Kidney capillary endothelial cell (primary cell): Measurements from ENCODE around the gene KCNIP3.

Source experiments
- DNase-seq: peaks from one replicate; pipeline ENCODE4 v3.0.0-alpha.2; 2018; ENCODE audit warnings: low spot score

Gene KCNIP3

GRCh38 chr2:95329891-95330793 is 33.0 kb downstream of the KCNIP3 start:
- no peak for DNase-seq

- DNase-seq, result no peak
These were observed 33.7 kb downstream of the KCNIP3 start for GRCh38 chr2:95330794-95331338.

DNA sequence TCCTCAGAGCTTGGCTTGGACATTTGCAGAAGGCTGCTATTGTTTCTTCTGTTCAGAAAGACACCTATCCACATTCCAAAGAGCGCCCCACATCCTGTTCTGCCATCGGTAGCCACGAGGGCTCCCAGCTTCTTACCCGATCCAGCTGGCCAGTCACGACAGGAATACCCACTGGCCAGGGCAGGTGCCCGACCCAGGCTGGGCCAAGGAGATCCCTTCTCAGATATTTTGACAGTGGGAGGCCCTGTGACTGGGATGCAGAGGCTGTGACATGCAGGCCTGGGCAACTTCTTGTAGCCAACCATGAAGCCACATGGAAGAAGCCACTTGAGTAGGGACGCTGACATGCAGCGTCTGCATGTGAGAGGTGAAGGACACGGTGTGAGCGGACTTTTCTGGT is 34.5 kb downstream of the KCNIP3 start:
- DNase-seq, result no peak

GRCh38 chr2:95332036-95332435 is 34.9 kb downstream of the KCNIP3 start:
- DNase-seq, result no peak

DNA sequence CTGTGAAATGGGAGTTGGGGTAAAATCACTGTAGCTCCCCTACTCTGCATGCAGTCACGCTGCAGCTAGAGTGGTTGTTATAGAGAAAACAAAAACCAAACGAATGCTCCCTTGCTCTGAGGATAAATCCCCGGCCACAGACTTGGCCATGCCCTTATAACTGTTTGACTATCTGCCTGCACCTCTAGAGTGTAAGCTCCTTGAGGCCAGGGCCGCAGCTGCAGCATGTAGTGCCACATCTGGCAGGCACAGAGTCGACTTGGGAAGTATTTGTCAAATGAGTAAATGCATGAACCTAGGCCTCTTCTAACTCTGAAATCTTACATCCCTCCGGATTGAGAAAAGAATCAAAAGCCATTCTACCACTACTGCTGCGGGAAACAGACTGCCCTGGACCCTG is 35.9 kb downstream of the KCNIP3 start:
- DNase-seq, result no peak

- no peak for DNase-seq
These were observed 36.8 kb downstream of the KCNIP3 start for GRCh38 chr2:95333888-95334338.

DNA sequence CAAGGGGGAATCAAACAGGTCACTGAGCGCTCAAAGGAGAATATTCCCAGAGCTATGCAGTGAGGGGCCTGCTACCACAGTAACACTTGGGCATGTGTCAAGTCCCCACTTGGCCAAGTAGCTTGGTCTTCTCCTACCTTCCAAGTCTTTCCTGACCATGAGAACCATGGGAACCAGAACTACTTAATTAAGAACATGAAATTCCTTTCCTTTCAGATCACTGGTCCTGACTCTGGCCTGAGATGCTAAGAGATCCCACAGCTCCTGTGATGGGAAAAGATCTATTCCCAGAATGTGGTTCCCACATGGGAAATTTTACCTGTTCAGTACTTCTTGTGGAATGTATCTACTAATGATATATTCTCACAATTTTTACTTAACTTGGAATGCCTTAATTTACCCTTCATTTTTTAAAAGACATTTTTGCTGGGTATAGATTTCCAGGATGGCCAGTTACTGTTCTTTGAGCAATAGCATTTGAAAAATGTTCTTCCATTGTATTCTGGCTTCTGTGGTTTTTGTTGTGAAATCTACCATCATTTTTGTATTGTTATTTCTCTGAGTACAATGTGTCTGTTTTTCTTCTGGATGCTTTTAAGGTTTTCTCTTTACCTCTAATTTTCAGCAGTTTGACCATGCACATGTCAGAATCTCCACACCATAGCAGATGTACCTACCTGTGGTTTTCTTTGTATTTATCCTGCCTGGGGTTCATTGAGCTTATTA is 37.9 kb downstream of the KCNIP3 start:
- DNase-seq, result no peak

DNA sequence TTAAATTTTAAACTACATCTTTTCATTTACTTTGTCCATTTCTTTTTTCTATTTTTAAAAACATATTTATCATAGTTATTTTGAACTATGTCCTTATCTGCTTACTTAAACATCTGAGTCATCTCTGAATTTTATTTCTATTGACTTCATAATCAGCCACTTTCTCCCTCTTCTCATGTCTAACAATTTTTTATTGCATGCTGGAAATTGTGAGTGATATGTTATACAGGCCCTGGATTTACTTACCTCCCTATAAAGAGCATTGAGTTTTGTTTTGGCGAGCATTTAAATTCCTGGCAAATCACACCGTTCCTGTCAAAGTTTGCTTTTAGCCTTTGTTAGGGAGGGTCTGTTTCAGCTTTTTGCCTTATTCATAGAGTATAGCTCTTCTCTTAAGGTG is 39.3 kb downstream of the KCNIP3 start:
- DNase-seq, result no peak

DNA sequence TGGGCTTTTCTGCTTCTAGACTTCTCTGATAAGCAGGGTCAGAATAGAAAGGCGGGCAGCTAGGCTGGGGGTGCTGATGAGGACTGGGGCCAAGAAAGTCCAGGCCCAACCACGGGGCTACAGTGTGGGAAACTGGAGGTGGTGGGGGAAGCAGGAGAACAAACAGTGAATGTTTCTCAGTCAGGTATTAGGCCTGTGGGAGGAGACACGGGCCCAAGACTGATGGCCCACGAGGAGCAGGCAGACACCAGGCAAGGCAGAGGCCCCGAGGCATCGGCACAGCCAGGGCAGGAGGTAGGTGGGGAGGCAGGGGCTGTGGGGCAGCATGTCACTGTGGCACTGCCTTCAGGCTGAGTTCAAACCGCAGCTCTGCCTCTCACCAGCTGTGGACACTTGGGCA is 40.7 kb downstream of the KCNIP3 start:
- no peak for DNase-seq

GRCh38 chr2:95342556-95343320 is 45.6 kb downstream of the KCNIP3 start:
- DNase-seq, result no peak

DNA sequence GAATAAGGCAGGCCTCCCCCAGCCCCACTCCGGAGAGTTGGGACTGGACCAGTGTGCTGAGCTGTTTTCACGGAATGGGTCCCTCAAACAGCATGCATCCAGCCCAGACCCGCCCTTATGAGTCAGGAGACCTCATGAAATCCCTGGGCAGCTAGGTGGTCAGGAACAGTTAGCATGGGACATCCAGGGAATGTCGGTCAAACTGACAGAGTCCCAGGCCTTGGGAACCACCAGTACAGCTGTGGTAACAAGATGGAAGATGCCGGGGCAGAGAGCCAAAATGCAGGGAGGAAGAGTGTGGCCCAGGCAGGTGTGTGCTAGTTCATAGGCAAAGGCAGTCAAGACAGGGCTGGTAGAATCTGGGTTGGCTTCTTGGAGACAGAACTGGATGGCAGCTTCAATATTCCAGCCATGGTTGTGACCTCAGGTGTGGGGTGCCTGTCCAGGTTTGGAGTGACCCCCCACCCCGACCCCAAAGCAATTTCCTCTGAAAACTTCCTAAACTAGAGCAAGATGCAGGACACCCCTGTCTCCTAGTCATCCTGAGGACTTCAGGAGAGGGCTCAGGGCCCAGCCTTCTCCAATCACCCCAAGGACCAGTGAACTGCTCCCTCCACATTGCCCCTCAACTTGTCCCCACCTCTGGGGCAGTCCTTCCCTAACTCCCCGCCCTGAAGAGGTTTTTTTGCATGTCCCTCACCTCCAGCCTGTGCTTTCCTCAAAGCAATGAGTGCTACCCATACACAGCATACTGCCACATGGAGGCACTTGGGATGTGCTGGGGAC is 46.5 kb downstream of the KCNIP3 start:
- no peak for DNase-seq

DNA sequence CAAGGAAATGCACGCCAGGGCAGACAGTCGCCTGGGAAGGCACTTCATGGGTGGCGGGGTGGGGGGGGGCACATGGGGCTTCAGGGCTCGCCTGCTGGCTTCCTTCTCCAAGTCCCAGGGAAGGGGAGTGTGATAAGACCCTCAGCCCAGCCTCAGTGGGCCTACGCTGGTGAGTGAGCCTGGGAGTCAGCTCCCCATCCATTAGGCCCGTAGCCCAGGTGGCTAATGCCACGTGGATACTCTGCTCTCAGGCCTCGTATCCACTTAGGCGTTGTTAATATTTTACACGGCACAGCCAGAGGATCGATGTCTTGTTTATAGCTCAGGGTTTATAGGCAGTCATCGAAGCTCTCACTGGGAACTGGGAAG is 47.1 kb downstream of the KCNIP3 start:
- no peak for DNase-seq

- DNase-seq, result no peak
These were observed 47.5 kb downstream of the KCNIP3 start for GRCh38 chr2:95344656-95345055.

DNA sequence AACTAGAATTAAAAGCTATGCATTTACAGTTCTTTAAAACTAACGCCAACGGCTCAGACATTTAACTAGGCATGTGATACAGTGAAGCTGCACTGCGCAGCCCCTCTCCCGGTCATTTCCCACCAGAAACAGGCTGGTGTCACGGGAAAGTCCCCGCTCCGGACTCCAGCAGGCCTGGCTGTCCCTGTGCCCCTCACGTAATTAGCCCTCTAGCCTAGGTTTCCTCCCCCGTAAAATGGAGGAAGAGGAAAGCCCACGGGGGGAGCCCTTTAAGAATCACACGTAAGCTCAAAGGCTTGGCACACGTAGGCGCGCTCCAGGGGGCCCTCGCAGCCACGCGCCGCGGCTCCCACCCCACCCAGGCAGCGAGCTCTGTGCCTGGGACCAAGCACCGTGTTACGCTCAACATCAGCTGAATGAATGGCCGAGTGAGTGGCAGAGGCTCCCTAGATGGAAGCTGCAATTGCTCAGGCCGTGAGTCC is 48.0 kb downstream of the KCNIP3 start:
- DNase-seq, result no peak

GRCh38 chr2:95345563-95346230 is 48.5 kb downstream of the KCNIP3 start:
- DNase-seq, result peak; percentile 75

DNA sequence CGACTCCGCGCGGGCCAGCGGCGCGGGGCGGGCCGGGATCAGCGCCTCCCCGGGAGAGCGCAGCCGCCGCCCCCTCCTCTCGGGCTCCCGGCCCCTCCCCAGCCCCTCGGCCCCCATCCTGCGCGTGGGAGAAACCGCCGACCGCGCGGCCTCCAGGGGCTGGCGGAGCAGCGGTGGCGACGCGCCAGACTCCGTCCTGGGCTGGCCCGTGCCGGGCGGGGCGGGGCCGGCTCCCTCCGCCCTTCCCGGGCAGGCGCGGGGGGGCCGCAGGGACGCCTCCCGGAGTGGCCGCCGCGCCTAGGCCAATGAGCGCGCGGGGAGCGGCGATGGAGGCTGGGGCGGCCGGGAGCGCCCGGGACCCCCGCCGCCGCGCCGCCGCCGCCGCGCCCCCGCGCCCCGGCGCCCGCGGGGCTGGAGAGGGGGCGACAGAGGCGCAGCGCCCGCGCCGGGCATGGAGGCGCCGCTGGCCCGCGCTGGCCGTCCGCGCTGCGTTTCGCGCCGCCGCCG is 49.1 kb downstream of the KCNIP3 start:
- peak; percentile 12 for DNase-seq

- DNase-seq, result no peak
These were observed 49.9 kb downstream of the KCNIP3 start for GRCh38 chr2:95346738-95347671.

- no peak for DNase-seq
These were observed 50.8 kb downstream of the KCNIP3 start for GRCh38 chr2:95347681-95348608.
